Stimulated activated CD4-positive, alpha-beta T cell treated with anti-CD3 and anti-CD28 coated beads, Interleukin-4, amount 100 ng/mL, for 1 hour (primary cell): ENCODE data around the gene SERPINB11.
"Not testable (repeated sequence)": the region's sequence is repeated elsewhere in the genome, so short reads cannot be mapped to it uniquely, and the experiment has no call there.

ENCODE experiments used
- DNase-seq: peaks from one replicate; pipeline ENCODE4 v3.0.0-alpha.2; 2020

The SERPINB11 gene

GRCh38 chr18:63702660-63703059 is at the start of gene SERPINB11:
TSS of gene SERPINB11 (plus strand) at chr18:63702960. CDS start at chr18:63710194, 7,234 bp downstream.
- no peak for DNase-seq

GRCh38 chr18:63658920-63659319 is 43.8 kb upstream of the SERPINB11 start:
- DNase-seq: not testable (repeated sequence)

- not testable (repeated sequence) for DNase-seq
These were observed 41.0 kb upstream of the SERPINB11 start, which contains the start of gene SERPINB3 for GRCh38 chr18:63661750-63662149. TSS of gene SERPINB3 (minus strand) at chr18:63661893. CDS start at chr18:63661216, 677 bp downstream.

- no peak for DNase-seq
These were observed 38.2 kb upstream of the SERPINB11 start for GRCh38 chr18:63664571-63664970.

GRCh38 chr18:63676526-63677323 is 26.0 kb upstream of the SERPINB11 start:
- DNase-seq: no peak

- DNase-seq: no peak
These were observed 25.1 kb upstream of the SERPINB11 start for GRCh38 chr18:63677500-63678225.

- DNase-seq: no peak
These were observed 22.7 kb upstream of the SERPINB11 start for GRCh38 chr18:63679820-63680606.

GRCh38 chr18:63681449-63682340 is 21.1 kb upstream of the SERPINB11 start:
- no peak for DNase-seq

GRCh38 chr18:63683152-63683551 is 19.6 kb upstream of the SERPINB11 start:
- DNase-seq: no peak

GRCh38 chr18:63683890-63684289 is 18.9 kb upstream of the SERPINB11 start:
- no peak for DNase-seq

- DNase-seq: no peak
These were observed 18.0 kb upstream of the SERPINB11 start for GRCh38 chr18:63684718-63685117.

- no peak for DNase-seq
These were observed 15.9 kb upstream of the SERPINB11 start for GRCh38 chr18:63686871-63687270.

GRCh38 chr18:63689064-63689463 is 13.7 kb upstream of the SERPINB11 start:
- no peak for DNase-seq

GRCh38 chr18:63697097-63697660 is 5.6 kb upstream of the SERPINB11 start:
- no peak for DNase-seq

- no peak for DNase-seq
These were observed 2.3 kb upstream of the SERPINB11 start for GRCh38 chr18:63700501-63700900.

- no peak for DNase-seq
These were observed 808 bp upstream of the SERPINB11 start for GRCh38 chr18:63701952-63702351.

GRCh38 chr18:63705401-63705800 is 2.6 kb downstream of the SERPINB11 start:
- DNase-seq: no peak

- DNase-seq: no peak
These were observed 5.1 kb downstream of the SERPINB11 start for GRCh38 chr18:63707816-63708215.

GRCh38 chr18:63708650-63709049 is 5.9 kb downstream of the SERPINB11 start:
- no peak for DNase-seq

- no peak for DNase-seq
These were observed 23.1 kb downstream of the SERPINB11 start for GRCh38 chr18:63725682-63726480.

GRCh38 chr18:63730773-63731172 is 28.0 kb downstream of the SERPINB11 start:
- no peak for DNase-seq
